Endothelial cell of umbilical vein (primary cell): ENCODE results near the gene INPP1. TPM values are rescaled to one million over a fixed set of nuclear protein-coding genes. Genes with fewer than 3 reads are reported as not detected.

Source experiments
- BruUV-seq: library from RNA; stranded (reverse); fragments of 400-500 nt; replicated peaks from 2 replicates; lab custom pipeline; 2021; lab: Mats Ljungman, UMichigan
- CTCF ChIA-PET: fragments of 300-600, 350-600 bp; sonication (Branson Sonifier 250); formaldehyde crosslinking; loops from one replicate; lab custom pipeline; 2021; ENCODE audit warnings: antibody characterized with exemption, inconsistent platforms; lab: Charles Lee
- POLR2A ChIA-PET: fragments of 300-600, 350-600 bp; sonication (Branson Sonifier 250); formaldehyde crosslinking; loops from one replicate; lab custom pipeline; 2021; ENCODE audit warnings: antibody characterized with exemption, inconsistent platforms; lab: Charles Lee
- DNase-seq: peaks from one replicate; pipeline ENCODE4 v3.0.0-alpha.2; 2011; ENCODE audit warnings: low read depth, low spot score
- FAIRE-seq: peaks from 2 replicates; lab custom pipeline; 2011; peaks lifted over from hg19 to GRCh38; lab: Jason Lieb, UNC
- H2AFZ ChIP-seq: 2 replicates; pipeline ENCODE4 v1.6.0; 2012; ENCODE audit warnings: low read depth, low read length, control low read depth, inconsistent platforms
- H3K27ac ChIP-seq: 2 replicates; pipeline ENCODE4 v1.5.1; 2011; ENCODE audit warnings: low read depth, mild to moderate bottlenecking, control low read depth, low read length, moderate library complexity; ENCODE audit not compliant: insufficient read depth
- H3K27me3 ChIP-seq, 2 experiments: 2 replicates each; pipeline versions ENCODE4 v1.6.0 to v1.6.1; 2011; ENCODE audit warnings: low read length in 2 of 2, mixed read lengths in 1 of 2; ENCODE audit not compliant: control insufficient read depth in 2 of 2, insufficient read depth in 2 of 2
- H3K36me3 ChIP-seq, 2 experiments: 2 replicates in 1 of 2; 3 replicates in 1 of 2; pipeline ENCODE4 v1.5.1; 2011; ENCODE audit warnings: low read length in 2 of 2, mild to moderate bottlenecking in 1 of 2, moderate library complexity in 1 of 2; ENCODE audit not compliant: control insufficient read depth in 2 of 2, insufficient read depth in 2 of 2; ENCODE audit errors: extremely low read depth in 1 of 2
- H3K4me1 ChIP-seq: 3 replicates; pipeline ENCODE4 v1.5.1; 2011; ENCODE audit warnings: mild to moderate bottlenecking, low read length; ENCODE audit not compliant: control insufficient read depth, insufficient read depth; ENCODE audit errors: extremely low read depth
- H3K4me2 ChIP-seq: 2 replicates; pipeline ENCODE4 v1.6.1; 2011; ENCODE audit warnings: low read length, control low read depth, mixed read lengths; ENCODE audit not compliant: insufficient read depth
- H3K4me3 ChIP-seq, 3 experiments: fragments of 200-600 bp in 1 of 3; sonication (generic), shearing (Covaris generic) in 1 of 3; replicated peaks in 1 of 3; 2 replicates each; pipeline ENCODE4 v1.5.1; 2011 to 2016; ENCODE audit warnings: control low read depth in 3 of 3, low read length in 3 of 3, mild to moderate bottlenecking in 2 of 3, inconsistent platforms in 1 of 3, low read depth in 1 of 3, moderate library complexity in 1 of 3; ENCODE audit not compliant: insufficient read depth in 1 of 3
- H3K79me2 ChIP-seq: 2 replicates; pipeline ENCODE4 v1.6.0; 2012; ENCODE audit warnings: low read length, inconsistent platforms; ENCODE audit not compliant: control insufficient read depth, insufficient read depth
- H3K9ac ChIP-seq: replicated peaks from 2 replicates; pipeline ENCODE3; 2011; ENCODE audit warnings: low read length, control low read depth; ENCODE audit not compliant: insufficient read depth; ENCODE audit errors: extremely low read depth
- H3K9me1 ChIP-seq: replicated peaks from 3 replicates; pipeline ENCODE4 v1.6.0; 2011; ENCODE audit warnings: mild to moderate bottlenecking, low read length; ENCODE audit not compliant: control insufficient read depth, insufficient read depth; ENCODE audit errors: extremely low read depth
- H3K9me3 ChIP-seq: replicated peaks from 2 replicates; pipeline ENCODE4 v1.5.1; 2012; ENCODE audit warnings: low read length, inconsistent platforms; ENCODE audit not compliant: control insufficient read depth, insufficient read depth
- H4K20me1 ChIP-seq: replicated peaks from 2 replicates; pipeline ENCODE3; 2011; ENCODE audit warnings: mild to moderate bottlenecking, low read length; ENCODE audit not compliant: control insufficient read depth, insufficient read depth; ENCODE audit errors: extremely low read depth
- CTCF ChIP-seq, 2 donors: IDR thresholded peaks; 1 replicate in 1 of 2; 2 replicates in 1 of 2; pipeline ENCODE4 v1.5.1; 2011; ENCODE audit warnings: low read length in 2 of 2, mild to moderate bottlenecking in 2 of 2, moderate library complexity in 2 of 2, control low read depth in 1 of 2, inconsistent platforms in 1 of 2, low read depth in 1 of 2; ENCODE audit not compliant: insufficient read depth in 1 of 2; ENCODE audit errors: extremely low read depth in 1 of 2
- EZH2 ChIP-seq: IDR thresholded peaks from 2 replicates; pipeline ENCODE4 v1.6.1; 2012; ENCODE audit warnings: borderline replicate concordance, low read depth, mild to moderate bottlenecking, moderate library complexity, low read length, inconsistent platforms; ENCODE audit not compliant: severe bottlenecking
- FOS ChIP-seq: IDR thresholded peaks from 2 replicates; pipeline ENCODE4 v1.6.1; 2011; ENCODE audit warnings: mild to moderate bottlenecking, low read length, moderate library complexity, borderline replicate concordance; ENCODE audit not compliant: insufficient read depth
- GATA2 ChIP-seq: IDR thresholded peaks from 2 replicates; pipeline ENCODE4 v1.7.0; 2011; ENCODE audit warnings: low read depth, mild to moderate bottlenecking, moderate library complexity, mixed read lengths, low read length; ENCODE audit not compliant: insufficient read length, insufficient read depth
- JUN ChIP-seq: IDR thresholded peaks from 2 replicates; pipeline ENCODE4 v1.6.1; 2011; ENCODE audit warnings: borderline replicate concordance, low read depth; ENCODE audit not compliant: insufficient read length, insufficient read depth
- MYC ChIP-seq: IDR thresholded peaks from one replicate; pipeline ENCODE4 v1.6.1; 2011; ENCODE audit warnings: mild to moderate bottlenecking, low read depth, low read length
- POLR2A ChIP-seq: IDR thresholded peaks from 2 replicates; pipeline ENCODE4 v1.6.1; 2012; ENCODE audit warnings: low read depth, mild to moderate bottlenecking, control low read depth, low read length
- POLR2AphosphoS5 ChIP-seq: IDR thresholded peaks from 2 replicates; pipeline ENCODE4 v1.6.1; 2012; ENCODE audit warnings: low read depth, mild to moderate bottlenecking, control low read depth, low read length, moderate library complexity; ENCODE audit not compliant: insufficient read depth
- dilution Hi-C: fragments of 300-500 bp; cut with MboI; formaldehyde crosslinking; loops from one replicate; pipeline ENCODE4 v1.15.0; 2019; ENCODE audit warnings: low sequenced_read_pairs; ENCODE audit not compliant: extremely low pct_ligation_motif_present
- intact Hi-C: fragments of 100-400 bp; cut with micrococcal nuclease; formaldehyde crosslinking; loops from one replicate; pipeline ENCODE4 v1.10.0; 2022
- polyA plus RNA-seq, 4 experiments: library from polyadenylated mRNA; depleted of rRNA in 3 of 4; stranded (reverse) in 3 of 4; unstranded in 1 of 4; fragments of >200 nt; gene quantifications; 2 replicates each; pipeline versions ENCODE4 v1.2.1 to v1.2.3, GENCODE V29; 2011 to 2012; ENCODE audit warnings: missing spikeins in 1 of 4
- total RNA-seq: library from RNA; stranded (reverse); gene quantifications from 2 replicates; pipeline ENCODE4 v1.2.3, GENCODE V29; 2021
- TF ChIP-seq, protein P1 (sequence below): IDR thresholded peaks from 2 replicates; pipeline ENCODE4 v1.6.1; 2011; ENCODE audit not compliant: insufficient read depth, insufficient read length

INPP1 gene
- total and polyA plus RNA-seq, 2 donors (not counting 3 experiments of a cell fraction or from before 2014, with no cell fraction given), result 10.6 to 36.8 TPM

- Histone ChIP-seq H3K4me2 (no peak overlapping the region), H3K36me3 (peaks cover 0 to 1% of the 10 kb centered on the region in 2 experiments), H3K9ac (no peak overlapping the region), H3K79me2 (no peaks in the 10 kb centered on the region), H3K27ac (no peak overlapping the region), H3K4me1 (no peaks in the 10 kb centered on the region), H3K9me3 (no peaks in the 10 kb centered on the region), H4K20me1 (no peaks in the 10 kb centered on the region), H2AFZ (no peak overlapping the region), H3K4me3 (no peak overlapping the region), H3K27me3 (no peaks in the 10 kb centered on the region), H3K9me1 (no peaks in the 10 kb centered on the region)
- no peak for TF ChIP-seq POLR2A
- TF ChIP-seq FOS, result no peak
- TF ChIP-seq EZH2, result no peak
- TF ChIP-seq GATA2, result no peak
- TF ChIP-seq MYC, result no peak
- TF ChIP-seq CTCF (IDR thresholded peaks at IDR 0.05; ENCODE audit: extremely low read depth in 1 of 2, insufficient read depth in 1 of 2, low read depth in 1 of 2, low read length in 2 of 2), result no peak
- TF ChIP-seq, protein P1, sequence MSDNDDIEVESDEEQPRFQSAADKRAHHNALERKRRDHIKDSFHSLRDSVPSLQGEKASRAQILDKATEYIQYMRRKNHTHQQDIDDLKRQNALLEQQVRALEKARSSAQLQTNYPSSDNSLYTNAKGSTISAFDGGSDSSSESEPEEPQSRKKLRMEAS, result no peak
- no peak for TF ChIP-seq POLR2AphosphoS5
- TF ChIP-seq JUN, result no peak
- intact Hi-C loops, result no loop called here
- FAIRE-seq (no peak), DNase-seq (peak; percentile 29)
- ChIA-PET POLR2A (no interaction called here), CTCF (interaction anchor here (1.3 to 2.6 kb wide), 4 partner anchors 17 to 640 kb away, joined by 3 to 10 read pairs (median 4); partner anchors contain the start of gene HIBCH)
- BruUV-seq, result no TSS peak
- dilution Hi-C loops, result no loop called here
Measured at GRCh38 chr2:190301032-190301431, 42.4 kb upstream of the INPP1 start.
